AG09309 (cell line): ENCODE measurements around the gene PDE9A.

Experiments
- DNase-seq: peaks from one replicate; pipeline ENCODE4 v3.0.0-alpha.2; 2010; ENCODE audit warnings: low read depth
- H3K4me3 ChIP-seq: 2 replicates; pipeline ENCODE4 v1.5.1; 2011; ENCODE audit warnings: mild to moderate bottlenecking, low read depth, low read length, moderate library complexity; ENCODE audit not compliant: control insufficient read depth
- CTCF ChIP-seq: IDR thresholded peaks from 2 replicates; pipeline ENCODE4 v1.5.1; 2011; ENCODE audit warnings: mild to moderate bottlenecking, low read depth, low read length, inconsistent platforms; ENCODE audit not compliant: insufficient read depth, control insufficient read depth; ENCODE audit errors: missing control alignments

The PDE9A gene

GRCh38 chr21:42820616-42821465 is 167.4 kb downstream of the PDE9A start:
- no peak for TF ChIP-seq CTCF
- no peak for DNase-seq
- no peak overlapping the region for H3K4me3 ChIP-seq
